ENCODE results near the gene DENND10.
"Not testable (repeated sequence)": the region's sequence is repeated elsewhere in the genome, so short reads cannot be mapped to it uniquely, and the experiment has no call there.

The DENND10 gene

DNA sequence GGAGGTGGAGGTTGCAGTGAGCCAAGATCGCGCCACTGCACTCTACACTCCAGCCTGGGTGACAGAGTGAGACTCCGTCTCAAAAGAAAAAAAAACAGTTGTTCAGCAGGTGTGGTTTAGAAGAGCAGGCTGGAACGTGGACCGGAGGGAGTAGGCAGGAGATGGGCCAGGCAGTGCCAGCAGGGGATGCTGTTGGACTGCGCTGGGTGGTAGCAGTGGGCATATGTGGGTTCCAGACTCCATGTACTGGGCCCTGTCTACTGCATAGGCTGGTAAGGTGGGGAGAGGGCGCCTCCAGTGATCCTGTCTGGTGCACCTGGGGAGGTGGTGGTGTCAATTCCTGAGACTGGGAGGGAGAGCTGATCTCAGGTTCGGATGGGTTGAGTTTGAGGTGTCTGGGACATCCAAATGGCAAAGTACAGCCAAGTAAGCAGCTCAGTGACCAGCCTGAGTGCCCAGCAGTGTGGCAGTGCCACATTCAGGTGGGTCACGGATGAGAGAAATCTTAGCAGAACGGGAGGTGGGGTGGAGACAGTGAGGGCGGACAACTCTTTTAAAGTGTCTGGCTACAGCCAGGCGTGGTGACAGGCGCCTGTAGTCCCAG is 35.7 kb downstream of the DENND10 start:
- Histone ChIP-seq H3K9ac (ENCODE audit: low read length) (no peak overlapping the region), H3K4me3 (ENCODE audit: low read length) (no peak overlapping the region), H3K27me3 (ENCODE audit: control insufficient read depth, insufficient read depth, low read length) (no peaks in the 10 kb centered on the region), H3K36me3 (ENCODE audit: control insufficient read depth, insufficient read depth, low read length) (no peaks in the 10 kb centered on the region), H3K9me3 (ENCODE audit: control insufficient read depth, low read length) (no peaks in the 10 kb centered on the region), H3K4me1 (ENCODE audit: control insufficient read depth, insufficient read depth, low read length) (no peaks in the 10 kb centered on the region)

DNA sequence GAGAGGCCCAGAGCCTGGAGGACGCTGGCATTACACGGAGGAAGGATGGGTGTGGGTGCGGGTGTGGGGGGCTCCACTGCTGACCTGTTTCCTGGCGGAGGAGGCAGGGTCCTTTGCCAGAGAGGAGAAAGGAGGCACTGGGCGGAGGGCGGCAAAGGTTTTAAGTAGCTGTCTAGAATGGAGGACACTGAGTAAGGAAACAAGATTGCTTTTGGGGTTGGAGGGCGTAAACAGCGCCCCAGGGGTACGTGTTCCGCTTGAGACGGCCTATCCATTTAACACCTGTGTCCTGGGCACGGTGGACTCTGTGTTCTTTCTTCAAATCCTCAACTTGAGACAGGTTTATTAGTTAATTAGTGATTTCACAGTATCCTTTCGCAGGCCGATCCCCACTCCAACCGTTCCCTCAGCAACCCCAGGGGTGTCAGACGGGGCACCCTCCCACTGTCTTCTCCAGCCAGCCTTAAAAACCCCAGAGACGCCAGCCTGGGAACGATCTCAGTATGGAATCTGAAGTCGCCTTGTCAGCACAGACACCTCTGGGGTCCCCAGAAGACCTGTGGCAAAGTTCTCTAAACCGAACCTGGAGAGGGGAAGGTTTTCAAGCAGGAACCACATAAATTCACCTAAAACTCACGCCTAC is 36.8 kb downstream of the DENND10 start:
- no peaks in the 10 kb centered on the region for H3K36me3 ChIP-seq (ENCODE audit: control insufficient read depth, insufficient read depth, low read length)
- H3K4me3 ChIP-seq (ENCODE audit: low read length): no peak overlapping the region
- no peak overlapping the region for H3K9ac ChIP-seq (ENCODE audit: low read length)
- H3K27me3 ChIP-seq (ENCODE audit: control insufficient read depth, insufficient read depth, low read length): no peaks in the 10 kb centered on the region
- H3K4me1 ChIP-seq (ENCODE audit: control insufficient read depth, insufficient read depth, low read length): no peaks in the 10 kb centered on the region
- no peaks in the 10 kb centered on the region for H3K9me3 ChIP-seq (ENCODE audit: control insufficient read depth, low read length)

DNA sequence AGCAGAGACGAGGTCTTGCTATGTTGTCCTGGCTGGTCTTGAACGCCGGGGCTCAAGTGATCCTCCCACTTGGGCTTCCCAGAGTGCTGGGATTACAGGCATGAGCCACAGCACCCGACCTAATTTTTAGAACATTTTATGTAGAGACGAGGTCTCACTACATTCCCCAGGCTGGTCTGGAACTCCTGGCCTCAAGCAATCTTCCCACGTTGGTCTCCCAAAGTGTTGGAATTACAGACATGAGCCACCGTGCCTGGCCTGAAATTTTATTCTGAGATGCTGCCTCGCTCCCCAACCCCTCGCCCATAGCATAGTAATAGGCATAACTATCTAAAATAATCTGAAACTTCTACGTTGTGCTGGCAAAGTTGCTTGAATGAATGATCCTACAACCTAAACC is 39.7 kb downstream of the DENND10 start:
- Histone ChIP-seq H3K9ac (ENCODE audit: low read length) (no peak overlapping the region), H3K4me3 (ENCODE audit: low read length) (no peak overlapping the region), H3K36me3 (ENCODE audit: control insufficient read depth, insufficient read depth, low read length) (no peaks in the 10 kb centered on the region), H3K4me1 (ENCODE audit: control insufficient read depth, insufficient read depth, low read length) (no peaks in the 10 kb centered on the region), H3K9me3 (ENCODE audit: control insufficient read depth, low read length) (no peaks in the 10 kb centered on the region), H3K27me3 (ENCODE audit: control insufficient read depth, insufficient read depth, low read length) (no peaks in the 10 kb centered on the region)

DNA sequence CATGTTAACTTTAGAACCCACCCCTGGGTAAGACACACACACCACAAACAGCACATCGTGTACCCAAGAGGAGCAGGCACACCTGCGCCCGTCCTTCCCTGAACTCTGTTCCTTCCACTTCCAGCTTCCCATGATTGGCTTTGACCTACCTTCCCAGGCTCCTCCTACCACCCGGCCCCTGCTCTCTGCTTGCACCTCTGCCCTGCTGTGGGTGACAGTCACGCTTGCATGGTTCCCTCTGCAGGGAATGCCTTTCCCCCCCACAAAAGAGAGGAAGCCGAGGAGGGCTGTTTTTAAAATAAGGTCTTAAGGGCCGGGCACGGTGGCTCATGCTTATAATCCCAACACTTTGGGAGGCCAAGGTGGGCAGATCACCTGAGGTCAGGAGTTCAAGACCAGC is 45.2 kb downstream of the DENND10 start:
- no peak overlapping the region for H3K4me3 ChIP-seq (ENCODE audit: low read length)
- no peaks in the 10 kb centered on the region for H3K9me3 ChIP-seq (ENCODE audit: control insufficient read depth, low read length)
- H3K36me3 ChIP-seq (ENCODE audit: control insufficient read depth, insufficient read depth, low read length): no peaks in the 10 kb centered on the region
- no peak overlapping the region for H3K9ac ChIP-seq (ENCODE audit: low read length)
- no peaks in the 10 kb centered on the region for H3K27me3 ChIP-seq (ENCODE audit: control insufficient read depth, insufficient read depth, low read length)
- H3K4me1 ChIP-seq (ENCODE audit: control insufficient read depth, insufficient read depth, low read length): no peaks in the 10 kb centered on the region

DNA sequence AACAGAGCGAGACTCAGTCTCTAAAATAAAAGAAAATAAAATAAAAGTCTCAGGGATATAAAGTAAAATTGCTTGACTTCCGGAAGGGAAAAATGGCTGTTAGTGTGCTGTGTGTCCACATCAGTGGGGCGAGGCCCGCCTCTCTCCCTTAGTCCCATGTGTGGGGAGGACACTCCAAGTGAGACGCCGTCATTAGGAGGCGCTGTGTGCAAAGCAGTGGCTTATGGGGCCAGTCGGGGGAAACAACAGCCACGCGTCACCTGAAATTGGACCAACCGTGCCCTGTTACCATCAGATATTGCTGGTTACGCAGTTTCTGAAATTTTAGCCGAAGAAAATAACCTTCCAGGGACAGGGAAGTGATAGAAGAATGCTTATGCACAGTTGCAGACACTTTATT is 45.8 kb downstream of the DENND10 start:
- no peaks in the 10 kb centered on the region for H3K9me3 ChIP-seq (ENCODE audit: control insufficient read depth, low read length)
- no peaks in the 10 kb centered on the region for H3K27me3 ChIP-seq (ENCODE audit: control insufficient read depth, insufficient read depth, low read length)
- no peak overlapping the region for H3K9ac ChIP-seq (ENCODE audit: low read length)
- H3K36me3 ChIP-seq (ENCODE audit: control insufficient read depth, insufficient read depth, low read length): no peaks in the 10 kb centered on the region
- no peaks in the 10 kb centered on the region for H3K4me1 ChIP-seq (ENCODE audit: control insufficient read depth, insufficient read depth, low read length)
- no peak overlapping the region for H3K4me3 ChIP-seq (ENCODE audit: low read length)

DNA sequence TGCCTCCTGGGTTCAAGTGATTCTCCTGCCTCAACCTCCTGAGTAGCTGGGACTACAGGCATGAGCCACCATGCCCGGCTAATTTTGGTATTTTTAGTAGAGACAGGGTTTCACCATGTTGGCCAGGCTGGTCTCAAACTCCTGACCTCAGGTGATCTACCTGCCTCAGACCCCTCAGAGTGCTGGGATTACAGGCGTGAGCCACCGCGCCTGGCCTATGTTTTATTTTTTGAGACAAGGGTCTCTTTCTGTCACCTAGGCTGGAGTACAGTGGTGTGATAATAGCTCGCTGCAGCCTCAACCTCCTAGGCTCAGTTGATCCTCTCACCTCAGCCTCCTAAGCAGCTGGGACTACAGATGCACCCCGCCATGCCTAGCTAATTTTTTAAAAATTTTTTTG is 47.7 kb downstream of the DENND10 start:
- H3K27me3 ChIP-seq (ENCODE audit: control insufficient read depth, insufficient read depth, low read length); H3K4me1 ChIP-seq (ENCODE audit: control insufficient read depth, insufficient read depth, low read length); H3K9me3 ChIP-seq (ENCODE audit: control insufficient read depth, low read length); H3K4me3 ChIP-seq (ENCODE audit: low read length); H3K9ac ChIP-seq (ENCODE audit: low read length); H3K36me3 ChIP-seq (ENCODE audit: control insufficient read depth, insufficient read depth, low read length): not testable (repeated sequence)

DNA sequence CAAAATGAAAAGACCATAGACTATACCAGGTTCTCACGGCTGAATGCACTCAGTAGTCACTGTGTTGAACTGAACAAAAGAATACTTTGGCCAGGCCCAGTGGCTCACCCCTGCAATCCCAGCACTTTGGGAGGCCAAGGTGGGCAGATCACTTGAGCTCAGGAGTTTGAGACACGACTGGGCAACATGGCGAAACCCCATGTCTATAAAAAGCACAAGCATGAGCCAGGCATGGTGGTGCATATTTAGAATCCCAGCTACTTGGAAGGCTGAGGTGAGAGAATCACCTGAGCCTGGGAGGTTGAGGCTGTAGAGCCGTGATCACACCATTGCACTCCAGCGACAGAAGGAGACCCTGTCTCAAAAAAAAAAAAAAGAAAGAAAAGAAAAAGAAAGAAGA is 49.1 kb downstream of the DENND10 start:
- Histone ChIP-seq H3K36me3 (ENCODE audit: control insufficient read depth, insufficient read depth, low read length) (peaks cover 4% of the 10 kb centered on the region), H3K4me3 (ENCODE audit: low read length) (no peak overlapping the region)

DNA sequence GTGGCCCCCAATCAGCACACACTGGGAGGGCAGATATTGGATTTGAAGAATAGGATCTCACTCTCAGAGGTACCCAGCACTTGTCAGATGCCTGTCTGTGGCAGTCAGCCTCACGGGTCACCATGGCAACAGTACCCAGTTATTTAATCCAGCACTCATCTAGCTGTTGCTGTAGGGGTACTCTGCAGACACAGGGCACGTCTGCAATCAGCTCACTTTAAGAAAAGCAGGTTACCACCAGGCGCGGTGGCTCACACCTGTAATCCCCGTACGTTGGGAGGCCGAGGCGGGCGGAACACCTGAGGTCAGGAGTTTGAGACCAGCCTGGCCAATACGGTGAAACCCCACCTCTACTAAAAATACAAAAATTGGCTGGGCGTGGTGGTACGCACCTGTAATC is 49.7 kb downstream of the DENND10 start:
- peaks cover 4% of the 10 kb centered on the region for H3K36me3 ChIP-seq (ENCODE audit: control insufficient read depth, insufficient read depth, low read length)
- H3K9me3 ChIP-seq (ENCODE audit: control insufficient read depth, low read length): no peaks in the 10 kb centered on the region
- H3K4me1 ChIP-seq (ENCODE audit: control insufficient read depth, insufficient read depth, low read length): no peaks in the 10 kb centered on the region

More for the DNA sequence above, 49.1 kb downstream of the DENND10 start:
- Histone ChIP-seq H3K9ac (ENCODE audit: low read length) (no peak overlapping the region), H3K4me1 (ENCODE audit: control insufficient read depth, insufficient read depth, low read length) (no peaks in the 10 kb centered on the region), H3K9me3 (ENCODE audit: control insufficient read depth, low read length) (no peaks in the 10 kb centered on the region), H3K27me3 (ENCODE audit: control insufficient read depth, insufficient read depth, low read length) (no peaks in the 10 kb centered on the region)

DNA sequence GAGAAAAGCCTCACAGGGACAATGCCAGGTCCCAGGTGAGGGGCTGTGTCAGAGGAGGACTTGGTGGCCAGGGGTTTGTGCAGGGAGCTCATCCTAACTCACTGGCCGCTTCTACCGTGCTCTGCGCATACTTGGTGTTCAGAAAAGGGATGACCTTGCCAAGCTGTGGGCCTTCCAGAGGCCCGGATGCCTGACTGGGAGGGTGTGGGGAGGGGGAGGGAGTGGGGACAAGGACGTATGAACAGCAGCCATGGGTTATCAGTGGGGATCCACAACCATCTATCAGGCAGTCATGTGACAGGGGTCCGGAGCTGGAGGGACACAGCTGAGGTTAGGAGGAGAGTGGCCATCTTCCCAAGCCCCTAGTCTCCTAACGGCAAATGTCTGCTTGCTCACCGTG is 55.4 kb downstream of the DENND10 start:
- peaks cover 4% of the 10 kb centered on the region for H3K36me3 ChIP-seq (ENCODE audit: control insufficient read depth, insufficient read depth, low read length)
- H3K9ac ChIP-seq (ENCODE audit: low read length): no peak overlapping the region
- no peak overlapping the region for H3K4me3 ChIP-seq (ENCODE audit: low read length)
- H3K27me3 ChIP-seq (ENCODE audit: control insufficient read depth, insufficient read depth, low read length): no peaks in the 10 kb centered on the region
- no peaks in the 10 kb centered on the region for H3K9me3 ChIP-seq (ENCODE audit: control insufficient read depth, low read length)
- no peaks in the 10 kb centered on the region for H3K4me1 ChIP-seq (ENCODE audit: control insufficient read depth, insufficient read depth, low read length)

More for the DNA sequence above, 49.7 kb downstream of the DENND10 start:
- Histone ChIP-seq H3K27me3 (ENCODE audit: control insufficient read depth, insufficient read depth, low read length) (no peaks in the 10 kb centered on the region), H3K4me3 (ENCODE audit: low read length) (no peak overlapping the region), H3K9ac (ENCODE audit: low read length) (no peak overlapping the region)

DNA sequence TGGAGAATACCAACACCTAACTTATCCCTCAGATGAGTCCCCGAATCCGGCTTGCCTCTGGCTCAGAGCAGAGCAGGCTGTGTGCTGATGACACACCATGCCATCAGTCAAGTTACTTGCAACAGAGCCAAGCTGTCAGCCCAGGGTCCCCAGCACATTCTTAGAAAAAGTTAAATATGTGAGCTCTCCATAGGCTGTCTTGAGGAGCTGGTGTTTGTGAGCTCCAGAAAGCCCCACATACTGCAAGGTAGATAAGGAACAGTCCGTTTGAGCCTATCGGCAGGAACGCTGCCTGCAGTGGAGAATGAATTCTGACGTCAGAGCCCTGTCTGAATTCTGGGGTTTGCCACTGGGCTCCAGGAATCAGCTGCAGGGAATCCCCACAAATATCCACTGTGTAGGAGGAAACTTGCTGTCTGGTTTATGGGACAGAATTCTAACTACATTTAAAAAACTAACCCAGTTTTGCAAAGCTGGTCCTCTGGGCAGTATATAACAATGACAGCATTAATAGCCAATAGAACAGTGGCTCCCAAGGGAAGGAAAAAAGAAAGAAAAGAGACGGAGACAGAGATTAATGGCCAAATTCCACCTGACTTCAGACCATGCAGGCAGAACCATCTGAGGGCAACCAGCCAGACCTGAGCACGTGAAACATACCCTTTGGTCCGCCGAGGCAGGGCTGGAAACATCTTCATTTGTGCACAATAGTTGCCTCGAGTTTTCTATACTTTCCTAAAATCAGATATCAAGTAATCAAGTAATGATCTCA is 58.0 kb downstream of the DENND10 start:
- H3K27me3 ChIP-seq (ENCODE audit: control insufficient read depth, insufficient read depth, low read length): no peaks in the 10 kb centered on the region
- no peak overlapping the region for H3K9ac ChIP-seq (ENCODE audit: low read length)
- H3K9me3 ChIP-seq (ENCODE audit: control insufficient read depth, low read length): no peaks in the 10 kb centered on the region
- no peak overlapping the region for H3K4me3 ChIP-seq (ENCODE audit: low read length)
- peaks cover 7% of the 10 kb centered on the region for H3K4me1 ChIP-seq (ENCODE audit: control insufficient read depth, insufficient read depth, low read length)
- H3K36me3 ChIP-seq (ENCODE audit: control insufficient read depth, insufficient read depth, low read length): no peaks in the 10 kb centered on the region

DNA sequence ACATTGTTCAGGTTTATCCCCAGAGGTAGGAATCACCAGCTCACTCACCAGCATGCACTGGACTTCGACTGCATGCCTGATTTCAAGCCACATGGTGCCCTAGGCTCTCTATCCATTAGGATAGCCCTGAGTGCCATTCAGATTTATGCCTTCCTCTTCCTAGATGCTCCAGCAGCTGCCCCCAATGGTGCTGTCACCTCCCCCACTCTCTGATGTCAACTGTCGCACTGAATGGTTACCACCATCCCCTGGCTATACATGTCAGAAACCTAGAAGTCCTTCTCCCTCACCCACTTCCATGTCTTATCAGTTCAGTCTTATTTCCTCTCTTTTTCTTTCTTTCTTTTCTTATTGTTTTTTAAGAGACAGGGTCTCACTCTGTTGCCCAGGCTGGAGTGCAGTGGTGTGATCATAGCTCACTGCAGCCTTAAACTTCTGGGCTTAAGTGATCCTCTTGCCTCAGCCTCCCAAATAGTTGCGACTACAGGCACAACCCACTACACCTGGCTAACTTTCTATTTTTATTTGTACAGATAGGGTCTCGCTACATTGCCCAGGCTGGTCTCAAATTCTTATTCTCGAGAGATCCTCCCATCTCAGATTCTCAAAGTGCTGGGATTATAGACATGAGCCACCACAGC is 58.7 kb downstream of the DENND10 start:
- Histone ChIP-seq H3K9ac (ENCODE audit: low read length) (no peak overlapping the region), H3K4me3 (ENCODE audit: low read length) (no peak overlapping the region), H3K36me3 (ENCODE audit: control insufficient read depth, insufficient read depth, low read length) (no peaks in the 10 kb centered on the region)

More for the DNA sequence above, 58.7 kb downstream of the DENND10 start:
- Histone ChIP-seq H3K4me1 (ENCODE audit: control insufficient read depth, insufficient read depth, low read length) (peaks cover 7% of the 10 kb centered on the region), H3K27me3 (ENCODE audit: control insufficient read depth, insufficient read depth, low read length) (no peaks in the 10 kb centered on the region), H3K9me3 (ENCODE audit: control insufficient read depth, low read length) (no peaks in the 10 kb centered on the region)
